Activated T-cell treated with anti-CD3 and anti-CD28 coated beads, Interleukin-2, amount 50 U/mL, for 4 hours (primary cell): ENCODE data around the gene TMEM63C. TPM values are rescaled to one million over a fixed set of nuclear protein-coding genes. Genes with fewer than 3 reads are reported as not detected.

Experiments
- ATAC-seq, 2 donors: fragments of 200-7000 bp; cut with Tn5 transposase; one replicate each; pipeline ENCODE4 v1.10.0; 2021
- DNase-seq: peaks from one replicate; pipeline ENCODE4 v3.0.0-alpha.2; 2020
- H3K27me3 Mint-ChIP-seq: one replicate; pipeline ENCODE4 v1.8.0; 2021; ENCODE audit warnings: low read depth, mixed read lengths
- H3K36me3 Mint-ChIP-seq: one replicate; pipeline ENCODE4 v1.8.0; 2022; ENCODE audit warnings: mixed read lengths; ENCODE audit not compliant: insufficient read depth
- H3K4me1 Mint-ChIP-seq: one replicate; pipeline ENCODE4 v1.8.0; 2021; ENCODE audit warnings: low read depth, mixed read lengths
- H3K4me3 Mint-ChIP-seq: one replicate; pipeline ENCODE4 v1.8.0; 2021; ENCODE audit warnings: mild to moderate bottlenecking, moderate library complexity, mixed read lengths
- H3K9me3 Mint-ChIP-seq: one replicate; pipeline ENCODE4 v1.8.0; 2021; ENCODE audit warnings: mixed read lengths
- total RNA-seq, 3 donors: library from RNA; stranded (reverse); gene quantifications; one replicate each; pipeline ENCODE4 v1.2.1, GENCODE V29; 2021

TMEM63C gene
- total RNA-seq, 3 donors from 2014 or later: 0.65 to 0.91 (median 0.87) TPM

GRCh38 chr14:77198561-77198960 is 17.0 kb downstream of the TMEM63C start:
- Mint-ChIP-seq H3K27me3 (peaks cover 27% of the 10 kb centered on the region), H3K4me1 (no peaks in the 10 kb centered on the region), H3K4me3 (no peak overlapping the region), H3K9me3 (no peaks in the 10 kb centered on the region), H3K36me3 (no peaks in the 10 kb centered on the region)
- ATAC-seq (no peak), DNase-seq (no peak)

- DNase-seq: no peak
- H3K4me1 Mint-ChIP-seq: no peaks in the 10 kb centered on the region
- ATAC-seq: no peak
- peaks cover 27% of the 10 kb centered on the region for H3K27me3 Mint-ChIP-seq
- no peak overlapping the region for H3K4me3 Mint-ChIP-seq
- H3K36me3 Mint-ChIP-seq: no peaks in the 10 kb centered on the region
- no peaks in the 10 kb centered on the region for H3K9me3 Mint-ChIP-seq
Measured at GRCh38 chr14:77199590-77199989, 18.0 kb downstream of the TMEM63C start.

- Mint-ChIP-seq H3K4me3 (no peak overlapping the region), H3K36me3 (no peaks in the 10 kb centered on the region), H3K9me3 (no peaks in the 10 kb centered on the region), H3K27me3 (peaks cover 26% of the 10 kb centered on the region), H3K4me1 (no peaks in the 10 kb centered on the region)
- ATAC-seq (no peak), DNase-seq (no peak)
Measured at GRCh38 chr14:77200406-77200985, 18.9 kb downstream of the TMEM63C start.

- H3K27me3 Mint-ChIP-seq: peaks cover 23% of the 10 kb centered on the region
- no peaks in the 10 kb centered on the region for H3K9me3 Mint-ChIP-seq
- H3K4me3 Mint-ChIP-seq: no peak overlapping the region
- no peaks in the 10 kb centered on the region for H3K36me3 Mint-ChIP-seq
- ATAC-seq: no peak
- H3K4me1 Mint-ChIP-seq: no peaks in the 10 kb centered on the region
- no peak for DNase-seq
Measured at GRCh38 chr14:77201696-77202095, 20.1 kb downstream of the TMEM63C start.

GRCh38 chr14:77203611-77204458 is 22.2 kb downstream of the TMEM63C start:
- Mint-ChIP-seq H3K9me3 (no peaks in the 10 kb centered on the region), H3K4me1 (no peaks in the 10 kb centered on the region), H3K27me3 (peaks cover 17% of the 10 kb centered on the region), H3K4me3 (no peak overlapping the region), H3K36me3 (no peaks in the 10 kb centered on the region)
- DNase-seq: no peak
- ATAC-seq: no peak

- no peak for ATAC-seq
- Mint-ChIP-seq H3K4me1 (no peaks in the 10 kb centered on the region), H3K9me3 (no peaks in the 10 kb centered on the region), H3K4me3 (no peak overlapping the region), H3K27me3 (peaks cover 17% of the 10 kb centered on the region), H3K36me3 (no peaks in the 10 kb centered on the region)
- no peak for DNase-seq
Measured at GRCh38 chr14:77204459-77204771, 22.8 kb downstream of the TMEM63C start.

GRCh38 chr14:77204907-77205306 is 23.3 kb downstream of the TMEM63C start:
- ATAC-seq: no peak
- Mint-ChIP-seq H3K36me3 (no peaks in the 10 kb centered on the region), H3K27me3 (peaks cover 14% of the 10 kb centered on the region), H3K4me1 (no peaks in the 10 kb centered on the region), H3K4me3 (no peak overlapping the region), H3K9me3 (no peaks in the 10 kb centered on the region)
- no peak for DNase-seq

GRCh38 chr14:77205566-77205965 is 24.0 kb downstream of the TMEM63C start:
- Mint-ChIP-seq H3K36me3 (no peaks in the 10 kb centered on the region), H3K27me3 (peaks cover 14% of the 10 kb centered on the region), H3K4me1 (no peaks in the 10 kb centered on the region), H3K4me3 (no peak overlapping the region), H3K9me3 (no peaks in the 10 kb centered on the region)
- ATAC-seq (no peak), DNase-seq (no peak)

- Mint-ChIP-seq H3K36me3 (no peaks in the 10 kb centered on the region), H3K4me1 (no peaks in the 10 kb centered on the region), H3K27me3 (peaks cover 10% of the 10 kb centered on the region), H3K4me3 (no peak overlapping the region), H3K9me3 (no peaks in the 10 kb centered on the region)
- DNase-seq: no peak
- ATAC-seq: no peak
Measured at GRCh38 chr14:77206261-77206824, 24.7 kb downstream of the TMEM63C start.

GRCh38 chr14:77206877-77207389 is 25.3 kb downstream of the TMEM63C start:
- ATAC-seq: no peak
- H3K27me3 Mint-ChIP-seq: peaks cover 8% of the 10 kb centered on the region
- H3K4me3 Mint-ChIP-seq: no peak overlapping the region
- no peaks in the 10 kb centered on the region for H3K9me3 Mint-ChIP-seq
- no peak for DNase-seq
- H3K4me1 Mint-ChIP-seq: no peaks in the 10 kb centered on the region
- no peaks in the 10 kb centered on the region for H3K36me3 Mint-ChIP-seq

GRCh38 chr14:77208291-77208978 is 26.8 kb downstream of the TMEM63C start:
- Mint-ChIP-seq H3K36me3 (no peaks in the 10 kb centered on the region), H3K9me3 (no peaks in the 10 kb centered on the region), H3K4me1 (peaks cover 2% of the 10 kb centered on the region), H3K4me3 (no peak overlapping the region), H3K27me3 (peaks cover 3% of the 10 kb centered on the region)
- DNase-seq: peak; percentile 24
- peak in 1 of 2 donors; percentile 48 for ATAC-seq

GRCh38 chr14:77208979-77209318 is 27.4 kb downstream of the TMEM63C start:
- ATAC-seq (no peak), DNase-seq (no peak)
- Mint-ChIP-seq H3K27me3 (peaks cover 2% of the 10 kb centered on the region), H3K36me3 (no peaks in the 10 kb centered on the region), H3K4me1 (peaks cover 2% of the 10 kb centered on the region), H3K9me3 (no peaks in the 10 kb centered on the region), H3K4me3 (no peak overlapping the region)

- no peaks in the 10 kb centered on the region for H3K9me3 Mint-ChIP-seq
- peaks cover 2% of the 10 kb centered on the region for H3K4me1 Mint-ChIP-seq
- DNase-seq: no peak
- ATAC-seq: no peak
- no peaks in the 10 kb centered on the region for H3K36me3 Mint-ChIP-seq
- H3K4me3 Mint-ChIP-seq: no peak overlapping the region
- H3K27me3 Mint-ChIP-seq: peaks cover 22% of the 10 kb centered on the region
Measured at GRCh38 chr14:77212097-77212870, 30.7 kb downstream of the TMEM63C start.
